ENCODE measurements around the gene ENTR1.

DNA sequence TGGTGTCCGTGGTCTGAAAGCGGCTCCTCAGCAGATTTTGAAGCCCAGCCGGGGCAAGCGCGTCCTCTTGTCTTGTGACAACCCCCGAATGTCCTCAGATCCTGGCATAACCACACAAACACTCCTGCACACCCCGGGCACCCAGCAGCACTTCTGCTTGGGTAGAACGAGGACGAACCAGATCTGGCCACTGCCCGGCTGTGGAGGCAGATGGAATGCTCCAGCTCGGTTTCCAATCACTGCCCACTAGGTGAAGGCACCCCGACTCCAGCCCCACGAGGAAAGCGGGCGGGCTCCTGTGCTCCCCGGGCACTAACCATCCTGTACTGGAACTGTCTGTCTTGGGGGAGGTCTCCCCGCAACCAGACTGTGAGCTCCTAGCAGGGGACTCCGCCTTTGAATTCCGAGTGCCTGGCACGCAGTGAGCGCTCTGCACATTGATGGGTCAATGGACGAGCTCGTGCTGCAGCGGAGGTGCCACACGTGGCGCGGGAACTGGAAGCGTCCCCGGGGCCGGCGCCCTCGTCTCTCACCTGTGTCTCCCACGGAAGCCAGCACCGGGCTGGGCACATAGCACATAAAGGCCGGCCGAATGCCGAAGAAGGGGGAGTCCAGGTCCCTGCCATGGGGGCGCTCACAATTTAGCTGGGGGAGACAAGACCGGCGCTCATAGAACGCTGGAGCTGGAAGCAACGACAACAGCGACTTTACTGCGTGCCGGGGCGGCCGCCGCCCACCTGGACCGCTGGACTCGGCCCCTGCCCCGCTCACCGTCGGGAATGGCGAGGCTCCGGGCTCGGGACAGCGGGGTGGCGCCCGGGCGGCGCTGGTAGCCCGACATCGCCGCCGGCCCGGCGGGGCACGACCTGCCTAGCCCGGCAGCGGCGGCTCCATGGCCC is 608 bp downstream of the ENTR1 start:
- TF ChIP-seq POLR2A (IDR thresholded peaks at IDR 0.05; ENCODE audit: low read depth, low read length), result no peak
- no peak; the same call in 1 of the 2 replicates for TF ChIP-seq POLR2AphosphoS5 (IDR thresholded peaks at IDR 0.05; ENCODE audit: low read depth, low read length)
